Breast epithelium (tissue), 4 donors: ENCODE results near the gene ANKRD11. TPM values are rescaled to one million over a fixed set of nuclear protein-coding genes. Genes with fewer than 3 reads are reported as not detected.

Experiments used
- DNase-seq, 2 donors: peaks; one replicate each; pipeline ENCODE4 v3.0.0-alpha.2; 2019; ENCODE audit warnings: low spot score in 2 of 2
- H3K27ac ChIP-seq, 2 donors: fragments of 200-600 bp; sonication (generic) in 1 of 2; one replicate each; pipeline ENCODE4 v1.5.1; 2016 to 2019; ENCODE audit warnings: mild to moderate bottlenecking in 1 of 2
- H3K27me3 ChIP-seq, 2 donors: fragments of 200-600 bp; sonication (generic) in 1 of 2; one replicate each; pipeline versions ENCODE4 v1.5.1 to v1.6.0; 2017 to 2019; ENCODE audit warnings: control low read depth in 1 of 2, mild to moderate bottlenecking in 1 of 2
- H3K36me3 ChIP-seq: fragments of 200-600 bp; one replicate; pipeline ENCODE4 v1.5.1; 2019
- H3K4me1 ChIP-seq, 2 donors: fragments of 200-600 bp; sonication (generic); one replicate each; pipeline ENCODE4 v1.5.1; 2016 to 2019; ENCODE audit warnings: control low read depth in 1 of 2
- H3K4me3 ChIP-seq, 3 donors: fragments of 200-600 bp; sonication (generic); 1 replicate in 2 of 3; 2 replicates in 1 of 3; pipeline ENCODE4 v1.5.1; 2016 to 2019; ENCODE audit warnings: mild to moderate bottlenecking in 3 of 3, moderate library complexity in 2 of 3
- H3K9me3 ChIP-seq, 2 donors: fragments of 200-600 bp; sonication (generic) in 1 of 2; one replicate each; pipeline ENCODE4 v1.5.1; 2016 to 2019; ENCODE audit warnings: control low read depth in 1 of 2
- CTCF ChIP-seq, 3 donors: fragments of 450-650 bp; IDR thresholded peaks; one replicate each; pipeline ENCODE4 v1.5.1; 2016 to 2017; ENCODE audit warnings: antibody characterized with exemption in 3 of 3, mild to moderate bottlenecking in 3 of 3, moderate library complexity in 3 of 3
- POLR2A ChIP-seq: fragments of 450-650 bp; IDR thresholded peaks from one replicate; pipeline ENCODE4 v1.6.1; 2016; ENCODE audit warnings: antibody characterized with exemption, mild to moderate bottlenecking, moderate library complexity
- POLR2AphosphoS5 ChIP-seq, 3 donors: sonication (generic); formaldehyde crosslinking; IDR thresholded peaks; one replicate each; pipeline ENCODE4 v1.6.1; 2017; ENCODE audit warnings: antibody characterized with exemption in 3 of 3
- intact Hi-C: fragments of 100-400 bp; cut with DNase I; formaldehyde crosslinking; loops from one replicate; pipeline ENCODE4 v1.15.1; 2023; ENCODE audit warnings: low total_unique reads
- total RNA-seq, 3 donors: library from RNA; depleted of rRNA; stranded (reverse); fragments of >200 nt; gene quantifications; one replicate each; pipeline ENCODE4 v1.1.0, GENCODE V29; 2016

Gene ANKRD11
- total RNA-seq, 3 donors from 2014 or later = 64.0 to 79.0 (median 69.2) TPM

- TF ChIP-seq CTCF (IDR thresholded peaks at IDR 0.05) (no peak), POLR2AphosphoS5 (IDR thresholded peaks at IDR 0.05) (no peak), POLR2A (no peak)
- intact Hi-C loops = no loop called here
- Histone ChIP-seq H3K4me1 (peaks cover under 1 to 2% of the 10 kb centered on the region in 2 donors), H3K27me3 (no peaks in the 10 kb centered on the region), H3K27ac (no peak overlapping the region), H3K36me3 (no peaks in the 10 kb centered on the region), H3K4me3 (no peak overlapping the region), H3K9me3 (no peaks in the 10 kb centered on the region)
- no peak for DNase-seq
Measured at GRCh38 chr16:89388536-89388935, 101.8 kb downstream of the ANKRD11 start.

- no peak overlapping the region for H3K27ac ChIP-seq
- H3K27me3 ChIP-seq = no peaks in the 10 kb centered on the region
- H3K9me3 ChIP-seq = no peaks in the 10 kb centered on the region
- H3K36me3 ChIP-seq = no peaks in the 10 kb centered on the region
- TF ChIP-seq CTCF (IDR thresholded peaks at IDR 0.05) (no peak), POLR2AphosphoS5 (IDR thresholded peaks at IDR 0.05) (no peak), POLR2A (no peak)
- H3K4me1 ChIP-seq = peaks cover 7 to 13% of the 10 kb centered on the region in 2 donors
- no peak for DNase-seq
- intact Hi-C loops = no loop called here
- H3K4me3 ChIP-seq = no peak overlapping the region
Measured at GRCh38 chr16:89386306-89387185, 103.8 kb downstream of the ANKRD11 start.

- intact Hi-C loops = no loop called here
- no peak for DNase-seq
- Histone ChIP-seq H3K27me3 (no peaks in the 10 kb centered on the region), H3K27ac (no peak overlapping the region), H3K4me3 (no peak overlapping the region), H3K36me3 (no peaks in the 10 kb centered on the region), H3K9me3 (no peaks in the 10 kb centered on the region), H3K4me1 (peaks cover 7 to 13% of the 10 kb centered on the region in 2 donors)
- TF ChIP-seq POLR2A = no peak
- TF ChIP-seq CTCF (IDR thresholded peaks at IDR 0.05) = no peak
- TF ChIP-seq POLR2AphosphoS5 (IDR thresholded peaks at IDR 0.05) = no peak
Measured at GRCh38 chr16:89385712-89386111, 104.6 kb downstream of the ANKRD11 start.

- H3K27ac ChIP-seq = no peak overlapping the region
- no peaks in the 10 kb centered on the region for H3K9me3 ChIP-seq
- H3K27me3 ChIP-seq = no peaks in the 10 kb centered on the region
- peaks cover 7 to 13% of the 10 kb centered on the region in 2 donors for H3K4me1 ChIP-seq
- DNase-seq = no peak
- no peaks in the 10 kb centered on the region for H3K36me3 ChIP-seq
- intact Hi-C loops = no loop called here
- TF ChIP-seq POLR2A (no peak), POLR2AphosphoS5 (IDR thresholded peaks at IDR 0.05) (no peak), CTCF (IDR thresholded peaks at IDR 0.05) (no peak)
- H3K4me3 ChIP-seq = no peak overlapping the region
Measured at GRCh38 chr16:89384282-89384681, 106.1 kb downstream of the ANKRD11 start.
